HepG2 (cell line): ENCODE results near the gene QRSL1. TPM values are rescaled to one million over a fixed set of nuclear protein-coding genes. Genes with fewer than 3 reads are reported as not detected.

Source experiments
- ATAC-seq: fragments of 200-7000 bp; cut with Tn5 transposase; 3 replicates; pipeline ENCODE4 v1.9.1; 2020; ENCODE audit warnings: mild to moderate bottlenecking, moderate library complexity
- BruUV-seq: library from RNA; stranded (reverse); fragments of 400-500 nt; replicated peaks from 2 replicates; lab custom pipeline; 2021; lab: Mats Ljungman, UMichigan
- CTCF ChIA-PET: fragments of 300-600 bp; formaldehyde crosslinking; extraction: SDS; loops from one replicate; lab custom pipeline; 2021; ENCODE audit warnings: low total read pairs, inconsistent platforms, low intra/inter-chr PET ratio; lab: Yijun Ruan, JAX
- POLR2A ChIA-PET: fragments of 350-600 bp; sonication (Branson Sonifier 250); formaldehyde crosslinking; loops from one replicate; lab custom pipeline; 2020; ENCODE audit warnings: antibody characterized with exemption, inconsistent platforms; lab: Yijun Ruan, JAX
- DNase-seq: peaks from one replicate; pipeline ENCODE4 v3.0.0-alpha.2; 2015; ENCODE audit warnings: low spot score
- FAIRE-seq: peaks from 3 replicates; lab custom pipeline; 2011; peaks lifted over from hg19 to GRCh38; lab: Jason Lieb, UNC
- H2AFZ ChIP-seq: one replicate; pipeline ENCODE4 v1.6.1; 2011; ENCODE audit warnings: low read length, inconsistent platforms
- H3K27ac ChIP-seq: fragments of 300-600 bp; 3 replicates; pipeline ENCODE4 v1.8.0; 2011; ENCODE audit warnings: mixed run types, mild to moderate bottlenecking, mixed read lengths, low read length, inconsistent platforms; ENCODE audit not compliant: insufficient read depth; ENCODE audit errors: extremely low read length
- H3K27me3 ChIP-seq, 2 experiments: fragments of 200-600 bp in 1 of 2; 2 replicates in 1 of 2; 3 replicates in 1 of 2; pipeline versions ENCODE4 v1.6.0 to v1.8.0; 2011; ENCODE audit warnings: low read length in 2 of 2, mild to moderate bottlenecking in 2 of 2, moderate library complexity in 2 of 2, inconsistent platforms in 1 of 2; ENCODE audit not compliant: insufficient read depth in 2 of 2, control insufficient read depth in 1 of 2
- H3K36me3 ChIP-seq, 2 experiments: fragments of 200-600 bp in 1 of 2; replicated peaks in 1 of 2; 2 replicates in 1 of 2; 3 replicates in 1 of 2; pipeline versions ENCODE4 v1.5.1 to v1.8.0; 2011; ENCODE audit warnings: low read length in 2 of 2, inconsistent platforms in 1 of 2; ENCODE audit not compliant: insufficient read depth in 2 of 2, control insufficient read depth in 1 of 2
- H3K4me1 ChIP-seq: 2 replicates; pipeline ENCODE4 v1.5.1; 2012; ENCODE audit warnings: low read length, inconsistent platforms; ENCODE audit not compliant: insufficient read depth
- H3K4me2 ChIP-seq: 2 replicates; pipeline ENCODE4 v1.6.0; 2011; ENCODE audit warnings: low read depth, low read length, inconsistent platforms
- H3K4me3 ChIP-seq, 3 experiments: fragments of 200-600 bp in 1 of 3; sonication (generic), shearing (Covaris generic) in 1 of 3; replicated peaks in 1 of 3; 2 replicates each; pipeline ENCODE4 v1.5.1; 2011 to 2016; ENCODE audit warnings: low read length in 3 of 3, inconsistent platforms in 2 of 3, low read depth in 2 of 3, mild to moderate bottlenecking in 2 of 3, control low read depth in 1 of 3, mixed read lengths in 1 of 3; ENCODE audit not compliant: insufficient read depth in 1 of 3
- H3K79me2 ChIP-seq: one replicate; pipeline ENCODE4 v1.6.1; 2011; ENCODE audit warnings: low read length, inconsistent platforms; ENCODE audit not compliant: insufficient read depth
- H3K9ac ChIP-seq: 2 replicates; pipeline ENCODE4 v1.6.0; 2011; ENCODE audit warnings: mild to moderate bottlenecking, low read depth, low read length, inconsistent platforms; ENCODE audit not compliant: insufficient read depth
- H3K9me3 ChIP-seq: 2 replicates; pipeline ENCODE4 v1.5.1; 2012; ENCODE audit warnings: mild to moderate bottlenecking, low read length
- H4K20me1 ChIP-seq: 2 replicates; pipeline ENCODE4 v1.6.0; 2011; ENCODE audit warnings: inconsistent platforms, mild to moderate bottlenecking, low read length, moderate library complexity; ENCODE audit not compliant: insufficient read depth
- ARNT2 ChIP-seq: sonication (generic); formaldehyde crosslinking; IDR thresholded peaks from 2 replicates; pipeline ENCODE4 v1.8.0; 2022; ENCODE audit warnings: mild to moderate bottlenecking, low read depth, missing genetic modification reagents, moderate library complexity
- CCDC6 ChIP-seq: sonication (generic); formaldehyde crosslinking; IDR thresholded peaks from 2 replicates; pipeline ENCODE4 v1.8.1; 2022; ENCODE audit warnings: mild to moderate bottlenecking, missing genetic modification reagents, moderate library complexity
- MAFF ChIP-seq: IDR thresholded peaks from 2 replicates; pipeline ENCODE4 v1.6.1; 2011; ENCODE audit warnings: low read depth, low read length, improper control_type of control experiment
- MEIS2 ChIP-seq: sonication (generic); formaldehyde crosslinking; IDR thresholded peaks from 2 replicates; pipeline ENCODE4 v1.9.0; 2021; ENCODE audit warnings: mild to moderate bottlenecking, missing genetic modification reagents
- ZFP37 ChIP-seq: sonication (generic); formaldehyde crosslinking; IDR thresholded peaks from 2 replicates; pipeline ENCODE4 v1.4.0; 2020; ENCODE audit warnings: missing genetic modification reagents, borderline replicate concordance
- ZNF451 ChIP-seq: sonication (generic); formaldehyde crosslinking; IDR thresholded peaks from 2 replicates; pipeline ENCODE4 v1.5.0; 2020; ENCODE audit warnings: mild to moderate bottlenecking, missing genetic modification reagents
- ZNF709 ChIP-seq: sonication (generic); formaldehyde crosslinking; IDR thresholded peaks from 2 replicates; pipeline ENCODE4 v1.5.0; 2020; ENCODE audit warnings: mild to moderate bottlenecking, missing genetic modification reagents
- ZNF720 ChIP-seq: sonication (generic); formaldehyde crosslinking; IDR thresholded peaks from 2 replicates; pipeline ENCODE4 v1.4.0; 2020; ENCODE audit warnings: missing genetic modification reagents
- WGBS: methylation state at CpG from one replicate; pipeline ENCODE4 v1.1.6; 2017; ENCODE audit warnings: low lambda C conversion rate; 5-methylcytosine and 5-hydroxymethylcytosine counted together
- in situ Hi-C: cut with HindIII; loops from 2 replicates; pipeline ENCODE4 v1.10.0; 2017; ENCODE audit warnings: low pct_unique_long_range_greater_than_20kb; ENCODE audit not compliant: extremely low pct_ligation_motif_present
- intact Hi-C: fragments of 100-400 bp; cut with micrococcal nuclease; formaldehyde crosslinking; loops from one replicate; pipeline ENCODE4 v1.10.0; 2022; ENCODE audit not compliant: unreplicated experiment
- polyA plus RNA-seq, 8 experiments: library from polyadenylated mRNA; depleted of rRNA in 3 of 8; stranded (reverse) in 7 of 8; unstranded in 1 of 8; fragments of >200 nt; fragmentation: Illumina TruSeq in 4 of 8; extraction: Trizol in 4 of 8; gene quantifications; 2 replicates each; pipeline versions ENCODE4 v1.2.1 to v1.2.3, GENCODE V29; 2011 to 2016; ENCODE audit warnings: low read depth in 4 of 8, missing spikeins in 1 of 8, mixed read lengths in 1 of 8; ENCODE audit not compliant: insufficient read depth in 1 of 8
- small RNA-seq, 3 experiments: library from RNA; depleted of rRNA; stranded (forward); fragments of <200 nt; gene quantifications; one replicate each; pipeline ENCODE3, GENCODE V24; 2012; ENCODE audit warnings: low read depth in 2 of 3, low replicate concordance in 1 of 3; ENCODE audit not compliant: insufficient read length in 3 of 3, insufficient read depth in 2 of 3
- total RNA-seq, 5 experiments: library from RNA; depleted of rRNA; stranded (reverse); fragments of >200 nt; fragmentation: Illumina TruSeq; extraction: Trizol; gene quantifications; 2 replicates each; pipeline ENCODE4 v1.2.3, GENCODE V29; 2016; ENCODE audit warnings: low read depth in 1 of 5
- TF ChIP-seq, protein P1 (sequence below): IDR thresholded peaks from 2 replicates; pipeline ENCODE4 v1.6.1; 2018; ENCODE audit warnings: missing genetic modification reagents
- TF ChIP-seq, protein P2 (sequence below): IDR thresholded peaks from 2 replicates; pipeline ENCODE4 v1.6.1; 2016; ENCODE audit warnings: mild to moderate bottlenecking, missing biosample characterization, missing genetic modification reagents

The QRSL1 gene
- total and polyA plus RNA-seq, 2 of the 13 experiments (the other 11 are each of a cell fraction or from before 2014, with no cell fraction given): 8.2 to 22.3 TPM

DNA sequence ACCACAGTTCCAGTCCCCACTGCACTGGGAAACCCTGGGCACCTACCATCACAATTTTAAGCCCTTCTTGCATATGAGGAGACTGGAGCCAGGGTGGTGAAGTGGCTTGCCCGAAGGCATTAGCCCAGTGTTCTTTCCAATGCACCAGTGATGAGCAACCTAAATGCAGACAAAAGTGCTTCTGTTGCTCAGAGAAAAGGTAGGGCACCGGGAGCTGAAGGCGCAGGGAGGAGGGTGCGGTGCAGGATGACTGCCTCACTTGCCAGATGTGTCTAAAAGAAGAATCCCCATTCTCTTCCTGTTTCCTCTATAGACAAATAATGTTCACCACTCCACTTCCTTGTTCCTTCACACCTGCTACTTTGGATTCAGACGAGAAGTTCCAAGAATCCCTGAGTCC lies 86.5 kb downstream of the QRSL1 start (continued):
- TF ChIP-seq, protein P1, sequence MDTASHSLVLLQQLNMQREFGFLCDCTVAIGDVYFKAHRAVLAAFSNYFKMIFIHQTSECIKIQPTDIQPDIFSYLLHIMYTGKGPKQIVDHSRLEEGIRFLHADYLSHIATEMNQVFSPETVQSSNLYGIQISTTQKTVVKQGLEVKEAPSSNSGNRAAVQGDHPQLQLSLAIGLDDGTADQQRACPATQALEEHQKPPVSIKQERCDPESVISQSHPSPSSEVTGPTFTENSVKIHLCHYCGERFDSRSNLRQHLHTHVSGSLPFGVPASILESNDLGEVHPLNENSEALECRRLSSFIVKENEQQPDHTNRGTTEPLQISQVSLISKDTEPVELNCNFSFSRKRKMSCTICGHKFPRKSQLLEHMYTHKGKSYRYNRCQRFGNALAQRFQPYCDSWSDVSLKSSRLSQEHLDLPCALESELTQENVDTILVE (CRISPR knock-in tag): no peak
- TF ChIP-seq, all 625 proteins: peak for 0

DNA sequence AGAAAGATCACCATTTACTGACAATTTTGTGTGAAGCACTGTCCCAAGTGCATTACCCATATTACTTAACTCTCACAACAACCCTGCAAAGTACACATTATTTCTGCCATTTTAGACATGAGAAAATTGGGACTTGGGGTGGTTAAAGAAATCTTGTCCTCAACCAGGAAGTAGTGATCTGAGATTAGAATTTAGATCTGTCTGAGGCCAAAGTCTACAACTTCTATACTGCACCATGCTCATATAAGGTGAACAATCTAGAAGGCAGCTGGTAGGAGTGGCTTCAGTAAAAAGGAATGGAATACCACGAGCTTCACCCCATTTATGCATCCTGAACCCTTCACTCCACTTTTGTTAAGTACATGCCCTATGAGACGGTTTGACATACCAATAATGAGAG lies 87.6 kb downstream of the QRSL1 start:
- Histone ChIP-seq H3K27me3 (no peaks in the 10 kb centered on the region), H3K79me2 (no peaks in the 10 kb centered on the region), H4K20me1 (no peaks in the 10 kb centered on the region), H3K36me3 (no peaks in the 10 kb centered on the region), H3K9me3 (no peaks in the 10 kb centered on the region), H3K27ac (no peak overlapping the region), H3K9ac (no peak overlapping the region), H3K4me3 (no peak overlapping the region), H3K4me2 (no peak overlapping the region), H2AFZ (no peak overlapping the region), H3K4me1 (peaks cover 28% of the 10 kb centered on the region)
- 92% methylated on average over 2 of the region's 2 CpGs for WGBS
- intact Hi-C loops (no loop called here), in situ Hi-C loops (no loop called here)
- DNase-seq: no peak
- no TSS peak for BruUV-seq
- ATAC-seq: no peak
- no peak for TF ChIP-seq ZNF720 (CRISPR knock-in tag)
- no peak for TF ChIP-seq ZNF709 (CRISPR knock-in tag)
- no peak for TF ChIP-seq ARNT2 (CRISPR knock-in tag)
- no peak for TF ChIP-seq MAFF
- no peak for TF ChIP-seq MEIS2 (CRISPR knock-in tag)
- TF ChIP-seq ZNF451 (CRISPR knock-in tag): no peak
- TF ChIP-seq ZFP37 (CRISPR knock-in tag): no peak
- no peak for TF ChIP-seq CCDC6 (CRISPR knock-in tag)
- TF ChIP-seq, protein P2, sequence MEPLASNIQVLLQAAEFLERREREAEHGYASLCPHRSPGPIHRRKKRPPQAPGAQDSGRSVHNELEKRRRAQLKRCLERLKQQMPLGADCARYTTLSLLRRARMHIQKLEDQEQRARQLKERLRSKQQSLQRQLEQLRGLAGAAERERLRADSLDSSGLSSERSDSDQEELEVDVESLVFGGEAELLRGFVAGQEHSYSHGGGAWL (CRISPR knock-in tag): no peak
- ChIA-PET POLR2A (no interaction called here), CTCF (no interaction called here)
- no peak for FAIRE-seq

Small RNAs within 50 kb of the gene (small RNA-seq; reads per million reads assigned to genes)
- gene RNU6-527P: 0 reads per million in 3 experiments

Other genes with a start within 250 kb of the QRSL1 start
- 17.2 and 25.2 TPM in 2 replicates for gene RTN4IP1, start 80 bp upstream of the QRSL1 start, total RNA-seq (2016; rRNA removed; fragmentation: Illumina TruSeq; extraction: Trizol)
- 4.7 and 5.5 TPM in 2 replicates for gene RTN4IP1, start 80 bp upstream of the QRSL1 start, polyA plus RNA-seq (2011; rRNA removed)